Mesothelial cell of epicardium (in vitro differentiated cells): ENCODE results near the gene GALNTL6. TPM values are rescaled to one million over a fixed set of nuclear protein-coding genes. Genes with fewer than 3 reads are reported as not detected.

Experiments
- DNase-seq, 2 experiments: peaks; one replicate each; pipeline ENCODE4 v3.0.0; 2021; ENCODE audit warnings: low spot score in 2 of 2; ENCODE audit not compliant: unreplicated experiment in 2 of 2
- H3K27ac Mint-ChIP-seq: 2 replicates; pipeline ENCODE4 v1.8.0; 2021; ENCODE audit warnings: mixed read lengths
- H3K27me3 Mint-ChIP-seq: 2 replicates; pipeline ENCODE4 v1.8.0; 2021; ENCODE audit warnings: low read depth, mixed read lengths
- H3K36me3 Mint-ChIP-seq: 2 replicates; pipeline ENCODE4 v1.8.0; 2021; ENCODE audit warnings: mixed read lengths
- H3K4me1 Mint-ChIP-seq: 2 replicates; pipeline ENCODE4 v1.8.0; 2021; ENCODE audit warnings: mixed read lengths
- H3K4me3 Mint-ChIP-seq: 2 replicates; pipeline ENCODE4 v1.8.0; 2021; ENCODE audit warnings: mild to moderate bottlenecking, moderate library complexity, mixed read lengths
- H3K9me3 Mint-ChIP-seq: 2 replicates; pipeline ENCODE4 v1.8.0; 2021; ENCODE audit warnings: mixed read lengths
- CTCF ChIP-seq: fragments of 200-600 bp; sonication (generic); IDR thresholded peaks from one replicate; pipeline ENCODE4 v1.5.0; 2021; ENCODE audit warnings: antibody characterized with exemption; ENCODE audit not compliant: unreplicated experiment
- total RNA-seq: library from RNA; stranded (reverse); gene quantifications from 3 replicates; pipeline ENCODE4 v1.2.1, GENCODE V29; 2021

GALNTL6 gene
- total RNA-seq, 1 donor from 2014 or later, result 1.3 TPM

- no peaks in the 10 kb centered on the region for H3K27me3 Mint-ChIP-seq
- no peak for TF ChIP-seq CTCF
- no peaks in the 10 kb centered on the region for H3K9me3 Mint-ChIP-seq
- no peaks in the 10 kb centered on the region for H3K36me3 Mint-ChIP-seq
- H3K27ac Mint-ChIP-seq, result no peak overlapping the region
- no peak for DNase-seq
- H3K4me3 Mint-ChIP-seq, result no peak overlapping the region
- peaks cover 51% of the 10 kb centered on the region for H3K4me1 Mint-ChIP-seq
Observed at GRCh38 chr4:172656055-172656454, 842.9 kb downstream of the GALNTL6 start.

- Mint-ChIP-seq H3K27ac (peak overlapping the region; percentile 75), H3K36me3 (no peaks in the 10 kb centered on the region), H3K4me3 (no peak overlapping the region), H3K27me3 (no peaks in the 10 kb centered on the region), H3K4me1 (peaks cover 41% of the 10 kb centered on the region), H3K9me3 (no peaks in the 10 kb centered on the region)
- DNase-seq, result no peak
- no peak for TF ChIP-seq CTCF
Observed at GRCh38 chr4:172657081-172657480, 843.9 kb downstream of the GALNTL6 start.

- peaks cover 17% of the 10 kb centered on the region for H3K4me1 Mint-ChIP-seq
- H3K27ac Mint-ChIP-seq, result no peak overlapping the region
Observed at GRCh38 chr4:172660251-172660650, 847.0 kb downstream of the GALNTL6 start.

GRCh38 chr4:172662113-172662512, 848.9 kb downstream of the GALNTL6 start:
- H3K27ac Mint-ChIP-seq, result no peak overlapping the region
- peaks cover 2% of the 10 kb centered on the region for H3K27me3 Mint-ChIP-seq
- no peak for TF ChIP-seq CTCF

More at GRCh38 chr4:172660251-172660650, 847.0 kb downstream of the GALNTL6 start:
- DNase-seq, result no peak
- Mint-ChIP-seq H3K4me3 (no peak overlapping the region), H3K27me3 (peaks cover 2% of the 10 kb centered on the region), H3K36me3 (no peaks in the 10 kb centered on the region), H3K9me3 (no peaks in the 10 kb centered on the region)
- TF ChIP-seq CTCF, result no peak

GRCh38 chr4:172666711-172667368, 853.6 kb downstream of the GALNTL6 start:
- Mint-ChIP-seq H3K9me3 (peaks cover 12% of the 10 kb centered on the region), H3K27ac (no peak overlapping the region)
- DNase-seq, result no peak

More at GRCh38 chr4:172662113-172662512, 848.9 kb downstream of the GALNTL6 start:
- no peak for DNase-seq
- H3K4me3 Mint-ChIP-seq, result no peak overlapping the region
- H3K9me3 Mint-ChIP-seq, result no peaks in the 10 kb centered on the region
- H3K4me1 Mint-ChIP-seq, result peaks cover 5% of the 10 kb centered on the region
- no peaks in the 10 kb centered on the region for H3K36me3 Mint-ChIP-seq

More at GRCh38 chr4:172666711-172667368, 853.6 kb downstream of the GALNTL6 start:
- no peaks in the 10 kb centered on the region for H3K4me1 Mint-ChIP-seq
- H3K36me3 Mint-ChIP-seq, result no peaks in the 10 kb centered on the region
- TF ChIP-seq CTCF, result no peak
- peaks cover 2% of the 10 kb centered on the region for H3K27me3 Mint-ChIP-seq
- no peak overlapping the region for H3K4me3 Mint-ChIP-seq
